ENCODE data around the gene FAR2. TPM values are rescaled to one million over a fixed set of nuclear protein-coding genes. Genes with fewer than 3 reads are reported as not detected.

FAR2 gene
- total and polyA plus RNA-seq, 2 donors (not counting 1 experiment from before 2014, with no cell fraction given): 9.2 to 10.2 TPM

DNA sequence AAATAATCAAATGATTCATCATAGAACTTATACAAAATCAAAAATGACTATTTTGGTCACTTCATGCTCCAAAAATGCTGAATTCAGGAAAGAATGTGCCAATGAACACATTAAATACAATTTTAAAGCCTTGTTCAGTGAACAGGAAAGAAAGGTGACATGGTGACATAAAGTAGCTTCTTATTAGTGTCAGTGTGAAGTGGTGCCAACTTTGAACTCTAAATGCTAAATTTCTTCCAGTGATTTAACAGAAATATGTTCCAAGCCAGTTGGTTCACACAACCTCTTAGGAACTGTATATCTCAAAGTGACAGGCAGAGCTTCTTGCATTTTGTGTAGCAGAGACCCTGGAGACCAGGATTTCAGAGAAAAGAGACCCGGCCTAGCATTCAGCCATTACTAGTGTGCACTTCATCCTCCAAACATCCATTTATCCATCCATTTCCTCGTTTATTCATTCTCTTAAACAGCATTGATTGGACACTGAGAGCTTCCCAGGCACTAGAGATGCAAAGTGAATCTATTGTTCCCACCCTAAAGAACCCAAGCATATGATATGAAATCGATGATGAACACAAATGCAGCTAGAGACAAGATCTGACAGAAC, 95.2 kb downstream of the FAR2 start:
- H3K4me1 ChIP-seq (ENCODE audit: control insufficient read depth, extremely low read depth, insufficient read depth, low read length): peaks cover 6% of the 10 kb centered on the region
- no peak overlapping the region for H3K4me2 ChIP-seq (ENCODE audit: extremely low read depth, insufficient read depth, low read length)
- H3K27me3 ChIP-seq (ENCODE audit: control insufficient read depth, insufficient read depth, low read length): no peaks in the 10 kb centered on the region
- H3K4me3 ChIP-seq (replicated peaks in 1 of 4; ENCODE audit: control extremely low read depth in 1 of 4, insufficient read depth in 1 of 4, low read depth in 3 of 4, low read length in 4 of 4): no peak overlapping the region
- TF ChIP-seq, protein P1, sequence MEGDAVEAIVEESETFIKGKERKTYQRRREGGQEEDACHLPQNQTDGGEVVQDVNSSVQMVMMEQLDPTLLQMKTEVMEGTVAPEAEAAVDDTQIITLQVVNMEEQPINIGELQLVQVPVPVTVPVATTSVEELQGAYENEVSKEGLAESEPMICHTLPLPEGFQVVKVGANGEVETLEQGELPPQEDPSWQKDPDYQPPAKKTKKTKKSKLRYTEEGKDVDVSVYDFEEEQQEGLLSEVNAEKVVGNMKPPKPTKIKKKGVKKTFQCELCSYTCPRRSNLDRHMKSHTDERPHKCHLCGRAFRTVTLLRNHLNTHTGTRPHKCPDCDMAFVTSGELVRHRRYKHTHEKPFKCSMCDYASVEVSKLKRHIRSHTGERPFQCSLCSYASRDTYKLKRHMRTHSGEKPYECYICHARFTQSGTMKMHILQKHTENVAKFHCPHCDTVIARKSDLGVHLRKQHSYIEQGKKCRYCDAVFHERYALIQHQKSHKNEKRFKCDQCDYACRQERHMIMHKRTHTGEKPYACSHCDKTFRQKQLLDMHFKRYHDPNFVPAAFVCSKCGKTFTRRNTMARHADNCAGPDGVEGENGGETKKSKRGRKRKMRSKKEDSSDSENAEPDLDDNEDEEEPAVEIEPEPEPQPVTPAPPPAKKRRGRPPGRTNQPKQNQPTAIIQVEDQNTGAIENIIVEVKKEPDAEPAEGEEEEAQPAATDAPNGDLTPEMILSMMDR (conservative IDR thresholded peaks at IDR 0.05 in 1 of 2, IDR thresholded peaks at IDR 0.05 in 1 of 2; ENCODE audit: low read depth in 1 of 2, low read length in 2 of 2): no peak
- no peak for TF ChIP-seq EZH2 (IDR thresholded peaks at IDR 0.05; ENCODE audit: low read length, missing control alignments)
- DNase-seq (ENCODE audit: low read depth in 2 of 2): no peak
- no peaks in the 10 kb centered on the region for H3K36me3 ChIP-seq (ENCODE audit: control insufficient read depth, insufficient read depth, low read length)
- no peak overlapping the region for H2AFZ ChIP-seq (ENCODE audit: low read length)
- no peaks in the 10 kb centered on the region for H4K20me1 ChIP-seq (ENCODE audit: control insufficient read depth, extremely low read depth, insufficient read depth, low read length)
- no peak overlapping the region for H3K27ac ChIP-seq (ENCODE audit: insufficient read depth, low read length)
- no peaks in the 10 kb centered on the region for H3K9me3 ChIP-seq (ENCODE audit: control insufficient read depth, insufficient read depth, low read depth, low read length)
- no peaks in the 10 kb centered on the region for H3K79me2 ChIP-seq (ENCODE audit: control insufficient read depth, insufficient read depth, low read length)
- no peak overlapping the region for H3K9ac ChIP-seq (ENCODE audit: insufficient read depth, low read length)

DNA sequence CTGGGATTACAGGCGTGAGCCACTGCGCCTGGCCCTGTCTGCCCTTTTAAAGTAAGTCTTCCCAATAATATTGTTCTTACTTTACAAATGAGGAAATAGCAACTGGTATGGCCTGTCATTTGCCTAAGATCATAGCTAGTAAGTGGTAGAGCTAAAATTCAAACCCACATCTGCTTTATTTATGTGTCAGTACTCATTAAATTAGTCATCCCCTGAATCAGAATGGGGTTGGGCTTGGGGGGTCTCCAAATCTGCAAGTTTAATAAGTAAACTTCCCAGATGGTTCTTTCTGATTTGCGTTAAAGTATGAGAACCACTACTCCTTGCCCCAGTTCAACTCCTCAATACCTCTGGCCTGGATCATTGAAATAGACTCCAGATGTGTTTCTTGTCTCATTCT, 96.2 kb downstream of the FAR2 start:
- H3K27ac ChIP-seq (ENCODE audit: insufficient read depth, low read length): no peak overlapping the region
- no peak for TF ChIP-seq EZH2 (IDR thresholded peaks at IDR 0.05; ENCODE audit: low read length, missing control alignments)
- TF ChIP-seq, protein P1 (conservative IDR thresholded peaks at IDR 0.05 in 1 of 2, IDR thresholded peaks at IDR 0.05 in 1 of 2; ENCODE audit: low read depth in 1 of 2, low read length in 2 of 2): no peak
- no peak overlapping the region for H3K4me3 ChIP-seq (replicated peaks in 1 of 4; ENCODE audit: control extremely low read depth in 1 of 4, insufficient read depth in 1 of 4, low read depth in 3 of 4, low read length in 4 of 4)
- no peaks in the 10 kb centered on the region for H3K9me3 ChIP-seq (ENCODE audit: control insufficient read depth, insufficient read depth, low read depth, low read length)
- H2AFZ ChIP-seq (ENCODE audit: low read length): no peak overlapping the region
- H3K4me2 ChIP-seq (ENCODE audit: extremely low read depth, insufficient read depth, low read length): no peak overlapping the region
- no peaks in the 10 kb centered on the region for H3K36me3 ChIP-seq (ENCODE audit: control insufficient read depth, insufficient read depth, low read length)
- peak; percentile 52 to 65 for DNase-seq (ENCODE audit: low read depth in 2 of 2)
- no peak overlapping the region for H3K9ac ChIP-seq (ENCODE audit: insufficient read depth, low read length)
- H4K20me1 ChIP-seq (ENCODE audit: control insufficient read depth, extremely low read depth, insufficient read depth, low read length): no peaks in the 10 kb centered on the region
- no peaks in the 10 kb centered on the region for H3K27me3 ChIP-seq (ENCODE audit: control insufficient read depth, insufficient read depth, low read length)
- peaks cover 6% of the 10 kb centered on the region for H3K4me1 ChIP-seq (ENCODE audit: control insufficient read depth, extremely low read depth, insufficient read depth, low read length)
- H3K79me2 ChIP-seq (ENCODE audit: control insufficient read depth, insufficient read depth, low read length): no peaks in the 10 kb centered on the region

- H3K27me3 ChIP-seq (ENCODE audit: control insufficient read depth, insufficient read depth, low read length): no peaks in the 10 kb centered on the region
- H3K4me2 ChIP-seq (ENCODE audit: extremely low read depth, insufficient read depth, low read length): no peak overlapping the region
- H2AFZ ChIP-seq (ENCODE audit: low read length): no peak overlapping the region
- no peak for DNase-seq (ENCODE audit: low read depth in 2 of 2)
- no peaks in the 10 kb centered on the region for H3K4me1 ChIP-seq (ENCODE audit: control insufficient read depth, extremely low read depth, insufficient read depth, low read length)
- H3K27ac ChIP-seq (ENCODE audit: insufficient read depth, low read length): no peak overlapping the region
- H4K20me1 ChIP-seq (ENCODE audit: control insufficient read depth, extremely low read depth, insufficient read depth, low read length): no peaks in the 10 kb centered on the region
- H3K79me2 ChIP-seq (ENCODE audit: control insufficient read depth, insufficient read depth, low read length): no peaks in the 10 kb centered on the region
- H3K9ac ChIP-seq (ENCODE audit: insufficient read depth, low read length): no peak overlapping the region
- no peak for TF ChIP-seq EZH2 (IDR thresholded peaks at IDR 0.05; ENCODE audit: low read length, missing control alignments)
- TF ChIP-seq, protein P1 (conservative IDR thresholded peaks at IDR 0.05 in 1 of 2, IDR thresholded peaks at IDR 0.05 in 1 of 2; ENCODE audit: low read depth in 1 of 2, low read length in 2 of 2): no peak
- no peak overlapping the region for H3K4me3 ChIP-seq (replicated peaks in 1 of 4; ENCODE audit: control extremely low read depth in 1 of 4, insufficient read depth in 1 of 4, low read depth in 3 of 4, low read length in 4 of 4)
- no peaks in the 10 kb centered on the region for H3K36me3 ChIP-seq (ENCODE audit: control insufficient read depth, insufficient read depth, low read length)
- no peaks in the 10 kb centered on the region for H3K9me3 ChIP-seq (ENCODE audit: control insufficient read depth, insufficient read depth, low read depth, low read length)
Observed at GRCh38 chr12:29249930-29250329, 100.9 kb downstream of the FAR2 start.

All from fibroblast of lung (primary cell).